ENCODE results near the gene STAG1.

STAG1 gene

DNA sequence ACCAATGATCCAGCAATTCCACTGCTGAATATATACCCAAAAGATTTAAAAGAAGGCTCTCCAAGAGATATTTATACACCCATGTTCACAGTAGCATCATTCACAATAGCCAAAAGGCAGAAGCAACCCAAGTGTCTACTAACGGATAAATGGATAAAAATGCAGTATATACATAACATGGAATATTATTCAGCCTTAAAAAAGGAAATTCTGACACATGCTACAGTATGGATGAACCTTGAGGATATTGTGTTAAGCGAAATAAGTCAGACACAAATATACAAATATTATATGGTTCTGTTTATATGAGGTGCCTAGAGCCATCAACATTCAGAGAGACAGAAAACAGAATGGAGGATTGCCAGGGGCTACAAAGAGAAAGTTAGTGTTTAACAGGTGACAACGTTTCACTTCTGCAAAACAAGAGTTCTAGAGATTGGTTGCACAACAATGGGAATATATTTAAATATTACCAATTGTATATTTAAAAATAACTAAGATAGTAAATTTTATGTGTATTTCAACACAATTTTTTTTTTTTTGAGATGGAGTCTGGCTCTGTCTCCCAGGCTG lies 69.4 kb downstream of the STAG1 start:
- no peak for TF ChIP-seq SPI1 (IDR thresholded peaks at IDR 0.05; ENCODE audit: borderline replicate concordance, low read depth)
- TF ChIP-seq, protein P1, sequence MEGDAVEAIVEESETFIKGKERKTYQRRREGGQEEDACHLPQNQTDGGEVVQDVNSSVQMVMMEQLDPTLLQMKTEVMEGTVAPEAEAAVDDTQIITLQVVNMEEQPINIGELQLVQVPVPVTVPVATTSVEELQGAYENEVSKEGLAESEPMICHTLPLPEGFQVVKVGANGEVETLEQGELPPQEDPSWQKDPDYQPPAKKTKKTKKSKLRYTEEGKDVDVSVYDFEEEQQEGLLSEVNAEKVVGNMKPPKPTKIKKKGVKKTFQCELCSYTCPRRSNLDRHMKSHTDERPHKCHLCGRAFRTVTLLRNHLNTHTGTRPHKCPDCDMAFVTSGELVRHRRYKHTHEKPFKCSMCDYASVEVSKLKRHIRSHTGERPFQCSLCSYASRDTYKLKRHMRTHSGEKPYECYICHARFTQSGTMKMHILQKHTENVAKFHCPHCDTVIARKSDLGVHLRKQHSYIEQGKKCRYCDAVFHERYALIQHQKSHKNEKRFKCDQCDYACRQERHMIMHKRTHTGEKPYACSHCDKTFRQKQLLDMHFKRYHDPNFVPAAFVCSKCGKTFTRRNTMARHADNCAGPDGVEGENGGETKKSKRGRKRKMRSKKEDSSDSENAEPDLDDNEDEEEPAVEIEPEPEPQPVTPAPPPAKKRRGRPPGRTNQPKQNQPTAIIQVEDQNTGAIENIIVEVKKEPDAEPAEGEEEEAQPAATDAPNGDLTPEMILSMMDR (IDR thresholded peaks at IDR 0.05; ENCODE audit: insufficient read depth, low read length), result no peak
- TF ChIP-seq POLR2AphosphoS5 (IDR thresholded peaks at IDR 0.05; ENCODE audit: low read depth), result no peak
- TF ChIP-seq GABPA (IDR thresholded peaks at IDR 0.05; ENCODE audit: low read depth), result no peak
- no peak for TF ChIP-seq REST (IDR thresholded peaks at IDR 0.05; ENCODE audit: insufficient replicate concordance, low read depth)
- Histone ChIP-seq H3K27me3 (ENCODE audit: insufficient read depth, poor library complexity, severe bottlenecking) (no peaks in the 10 kb centered on the region), H3K27ac (replicated peaks) (no peak overlapping the region), H3K4me3 (replicated peaks; ENCODE audit: insufficient read depth, low read length) (no peak overlapping the region)
- DNase-seq (ENCODE audit: low read depth in 1 of 2, low spot score in 1 of 2), result no peak

GRCh38 chr3:136678981-136679380 lies 73.2 kb downstream of the STAG1 start:
- Histone ChIP-seq H3K27me3 (ENCODE audit: insufficient read depth, poor library complexity, severe bottlenecking) (no peaks in the 10 kb centered on the region), H3K4me3 (replicated peaks; ENCODE audit: insufficient read depth, low read length) (no peak overlapping the region), H3K27ac (replicated peaks) (no peak overlapping the region)
- TF ChIP-seq GABPA (IDR thresholded peaks at IDR 0.05; ENCODE audit: low read depth), result no peak
- TF ChIP-seq, protein P1 (IDR thresholded peaks at IDR 0.05; ENCODE audit: insufficient read depth, low read length), result no peak
- TF ChIP-seq SPI1 (IDR thresholded peaks at IDR 0.05; ENCODE audit: borderline replicate concordance, low read depth), result no peak
- no peak for TF ChIP-seq REST (IDR thresholded peaks at IDR 0.05; ENCODE audit: insufficient replicate concordance, low read depth)
- TF ChIP-seq POLR2AphosphoS5 (IDR thresholded peaks at IDR 0.05; ENCODE audit: low read depth), result no peak
- DNase-seq (ENCODE audit: low read depth in 1 of 2, low spot score in 1 of 2), result no peak

- TF ChIP-seq REST (IDR thresholded peaks at IDR 0.05; ENCODE audit: insufficient replicate concordance, low read depth), result no peak
- TF ChIP-seq POLR2AphosphoS5 (IDR thresholded peaks at IDR 0.05; ENCODE audit: low read depth), result no peak
- TF ChIP-seq, protein P1 (IDR thresholded peaks at IDR 0.05; ENCODE audit: insufficient read depth, low read length), result no peak
- TF ChIP-seq GABPA (IDR thresholded peaks at IDR 0.05; ENCODE audit: low read depth), result no peak
- no peak for TF ChIP-seq SPI1 (IDR thresholded peaks at IDR 0.05; ENCODE audit: borderline replicate concordance, low read depth)
- no peaks in the 10 kb centered on the region for H3K27me3 ChIP-seq (ENCODE audit: insufficient read depth, poor library complexity, severe bottlenecking)
- H3K27ac ChIP-seq (replicated peaks), result no peak overlapping the region
- H3K4me3 ChIP-seq (replicated peaks; ENCODE audit: insufficient read depth, low read length), result no peak overlapping the region
- no peak for DNase-seq (ENCODE audit: low read depth in 1 of 2, low spot score in 1 of 2)
These were observed 76.2 kb downstream of the STAG1 start for GRCh38 chr3:136676009-136676408.
